Measurements from ENCODE around the gene MACROD1.
"Not testable (repeated sequence)": the region's sequence is repeated elsewhere in the genome, so short reads cannot be mapped to it uniquely, and the experiment has no call there.

The MACROD1 gene

GRCh38 chr11:64060263-64060860 lies 105.6 kb downstream of the MACROD1 start:
- H3K4me3 ChIP-seq (ENCODE audit: low read depth, low read length) = no peak overlapping the region

DNA sequence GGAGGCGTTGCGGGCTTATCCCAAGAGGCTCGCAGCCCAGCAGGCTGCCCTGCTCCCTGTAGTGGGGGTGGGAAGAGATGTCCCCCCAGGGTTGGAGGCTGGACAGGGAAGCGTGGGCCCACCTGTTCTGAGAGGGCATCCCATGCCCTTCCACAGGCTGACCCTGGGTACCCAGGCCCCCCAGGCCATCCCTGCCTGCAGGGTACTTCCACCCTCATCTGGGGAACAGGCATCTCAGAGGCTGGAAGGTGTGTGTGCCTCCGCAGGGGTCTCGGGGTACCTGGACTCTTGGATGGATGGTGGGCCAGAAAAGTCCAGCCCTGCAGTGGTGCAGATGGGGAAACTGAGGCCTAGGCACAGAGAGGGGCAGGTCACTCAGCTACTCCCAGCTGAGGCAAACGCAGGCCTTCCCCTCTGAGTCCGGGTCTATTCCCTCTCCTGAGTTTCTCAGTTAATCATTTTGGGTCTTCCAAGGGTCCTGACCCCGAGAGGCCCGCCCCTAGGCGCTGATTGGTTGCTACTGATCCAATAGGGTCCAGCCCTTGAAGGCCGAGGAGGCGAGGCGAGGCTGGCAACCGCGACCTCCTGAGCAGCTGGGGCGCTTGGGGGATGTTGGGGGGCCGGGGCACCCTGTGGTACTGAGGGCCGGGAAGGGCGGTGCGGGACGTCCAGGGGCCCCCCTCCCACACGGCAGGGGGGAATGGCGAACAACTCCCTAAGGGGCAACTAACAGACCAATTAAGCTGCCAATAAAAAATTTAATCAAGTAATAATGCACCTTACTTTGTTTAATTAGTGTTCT lies 106.4 kb downstream of the MACROD1 start:
- H3K4me3 ChIP-seq (ENCODE audit: low read depth, low read length) = no peak overlapping the region

DNA sequence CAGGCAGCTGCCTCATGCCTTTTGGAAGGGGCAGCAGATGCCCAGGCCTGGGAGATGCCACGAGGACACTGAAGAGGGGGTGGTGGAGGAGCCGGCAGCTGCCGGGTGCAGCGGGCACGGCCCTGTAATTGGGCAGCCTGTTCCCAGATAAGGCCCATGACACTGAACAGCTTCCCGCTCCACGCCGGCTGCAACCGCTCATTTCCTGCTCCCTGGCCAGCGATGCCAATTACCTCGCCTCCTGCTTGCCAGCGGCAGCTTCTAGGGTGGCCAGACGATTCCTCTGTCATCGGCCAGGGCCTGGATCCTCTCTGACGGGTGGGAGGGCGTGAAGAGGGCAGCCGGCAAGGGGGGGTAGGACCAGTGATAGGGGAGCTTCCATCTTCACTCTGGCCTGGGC lies 107.4 kb downstream of the MACROD1 start:
- no peak overlapping the region for H3K4me3 ChIP-seq (ENCODE audit: low read depth, low read length)

- H3K4me3 ChIP-seq (ENCODE audit: low read depth, low read length) = no peak overlapping the region
Observed at GRCh38 chr11:64057890-64058289, 108.0 kb downstream of the MACROD1 start.

- no peak overlapping the region for H3K4me3 ChIP-seq (ENCODE audit: low read depth, low read length)
Observed at GRCh38 chr11:64056861-64057260, 109.1 kb downstream of the MACROD1 start.

DNA sequence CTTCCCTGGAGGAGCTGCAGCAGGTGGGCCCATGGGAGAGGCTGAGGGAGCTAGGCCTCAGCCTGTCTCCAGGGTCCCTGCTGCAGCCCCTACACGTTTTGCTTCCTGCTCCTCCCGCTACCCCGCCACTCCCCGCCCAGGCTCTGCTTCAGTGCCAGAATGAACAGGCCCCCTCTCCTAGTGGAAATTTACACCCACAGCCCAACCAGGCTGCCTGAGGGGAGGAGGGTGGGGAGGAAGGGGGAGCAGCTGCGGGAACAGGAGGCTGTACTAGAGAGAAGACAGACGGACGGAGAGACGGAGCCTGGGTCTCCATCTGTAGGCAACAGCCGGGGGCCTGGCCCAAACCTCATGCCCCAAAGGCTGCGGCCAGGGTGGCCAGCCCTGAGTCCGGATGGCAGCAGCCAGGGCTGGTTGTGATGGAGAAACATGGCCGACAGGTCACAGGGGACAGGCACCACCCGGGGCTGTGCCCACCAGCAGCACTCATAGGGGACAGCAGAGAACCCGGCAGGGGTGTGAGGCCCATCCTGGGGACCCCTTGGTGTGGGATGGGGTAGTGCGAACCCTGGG lies 109.6 kb downstream of the MACROD1 start:
- H3K4me3 ChIP-seq (ENCODE audit: low read depth, low read length) = no peak overlapping the region

DNA sequence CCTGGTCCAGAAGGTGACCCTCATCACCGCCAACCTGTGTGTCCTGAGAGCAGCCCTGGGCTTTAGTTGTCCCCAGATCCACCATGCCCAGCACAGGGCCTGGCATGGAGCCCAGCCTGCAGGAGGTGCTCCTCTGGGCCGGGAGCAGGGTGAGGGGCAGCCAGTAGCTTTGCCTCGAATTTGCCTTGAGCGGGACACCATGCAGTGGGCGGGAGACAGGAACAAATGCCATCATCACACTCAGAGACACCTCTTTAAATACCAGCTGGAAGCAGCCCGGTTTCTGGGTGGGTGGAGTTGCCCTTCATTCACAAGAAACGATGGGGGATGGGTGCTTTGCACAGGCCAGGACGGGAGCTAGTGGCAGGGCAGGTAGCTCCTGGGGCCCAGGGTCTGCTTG lies 110.8 kb downstream of the MACROD1 start:
- H3K4me3 ChIP-seq (ENCODE audit: low read depth, low read length) = no peak overlapping the region

GRCh38 chr11:64053699-64054098 lies 112.2 kb downstream of the MACROD1 start:
- no peak overlapping the region for H3K4me3 ChIP-seq (ENCODE audit: low read depth, low read length)

GRCh38 chr11:64052938-64053622 lies 112.8 kb downstream of the MACROD1 start:
- no peak overlapping the region for H3K4me3 ChIP-seq (ENCODE audit: low read depth, low read length)

GRCh38 chr11:64052436-64052835 lies 113.5 kb downstream of the MACROD1 start:
- no peak overlapping the region for H3K4me3 ChIP-seq (ENCODE audit: low read depth, low read length)

- no peak overlapping the region for H3K4me3 ChIP-seq (ENCODE audit: low read depth, low read length)
Observed at GRCh38 chr11:64051297-64051696, 114.6 kb downstream of the MACROD1 start.

DNA sequence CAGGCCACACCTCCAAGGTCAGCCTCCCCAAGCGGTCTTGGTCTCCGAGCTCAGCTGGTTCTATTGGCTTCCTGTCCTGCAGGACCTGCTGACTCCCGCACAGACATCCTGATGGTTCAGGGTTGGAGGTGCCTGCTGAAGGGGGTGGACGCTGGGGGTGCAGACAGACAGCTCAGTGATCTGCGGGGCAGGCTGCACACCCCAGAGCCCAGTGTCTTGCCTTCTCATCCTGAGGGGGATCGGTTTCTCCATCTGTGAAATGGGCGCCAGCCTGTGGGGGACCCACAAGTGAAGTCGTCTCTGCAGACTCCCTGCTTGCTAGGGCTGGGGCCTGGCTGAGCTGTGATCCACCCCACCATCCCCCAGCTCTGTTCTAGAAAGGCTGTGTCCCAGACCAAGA lies 116.4 kb downstream of the MACROD1 start:
- H3K4me3 ChIP-seq (ENCODE audit: low read depth, low read length) = no peak overlapping the region

DNA sequence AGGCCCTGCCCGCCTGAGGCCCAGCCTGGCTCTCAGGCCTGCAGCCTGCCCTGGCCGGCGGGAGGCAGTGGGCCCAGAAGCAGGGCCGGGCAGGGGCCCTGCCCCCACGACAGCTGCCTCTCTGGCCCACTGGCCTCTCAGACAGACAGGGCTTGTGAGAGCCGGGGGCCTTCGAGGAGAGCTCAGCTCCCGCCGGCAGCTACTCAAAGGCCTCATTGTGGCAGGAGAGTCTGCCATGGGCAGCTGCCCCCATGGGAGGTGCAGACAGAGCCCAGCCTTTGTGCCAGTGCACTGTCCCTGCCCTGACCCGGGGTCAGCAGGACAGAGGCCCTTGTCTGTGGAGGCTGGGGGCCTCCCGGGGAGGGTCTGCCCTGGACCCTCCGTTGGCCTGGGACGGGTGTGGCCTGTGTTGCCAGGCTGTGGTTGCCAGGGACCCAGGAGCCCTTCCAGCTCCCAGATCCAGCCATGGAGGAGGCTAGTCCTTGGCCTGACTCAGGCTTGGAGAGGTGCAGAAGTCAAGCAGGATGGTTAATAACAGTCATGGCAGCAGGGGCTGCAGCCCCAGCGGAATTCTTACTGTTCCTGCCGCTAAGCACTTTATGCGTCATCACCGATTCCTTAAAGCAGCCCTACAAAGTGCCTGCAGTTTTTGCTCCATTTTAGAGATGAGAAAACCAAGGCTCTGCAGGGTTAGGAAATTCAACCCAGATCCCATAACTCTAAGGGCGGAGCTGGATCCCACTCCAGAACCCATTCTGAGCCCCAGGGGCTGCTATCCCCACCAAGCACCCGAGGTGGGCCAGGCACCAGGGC lies 117.7 kb downstream of the MACROD1 start:
- no peak overlapping the region for H3K4me3 ChIP-seq (ENCODE audit: low read depth, low read length)

- not testable (repeated sequence) for H3K4me3 ChIP-seq (ENCODE audit: low read depth, low read length)
Observed at GRCh38 chr11:64047373-64047772, 118.5 kb downstream of the MACROD1 start.

DNA sequence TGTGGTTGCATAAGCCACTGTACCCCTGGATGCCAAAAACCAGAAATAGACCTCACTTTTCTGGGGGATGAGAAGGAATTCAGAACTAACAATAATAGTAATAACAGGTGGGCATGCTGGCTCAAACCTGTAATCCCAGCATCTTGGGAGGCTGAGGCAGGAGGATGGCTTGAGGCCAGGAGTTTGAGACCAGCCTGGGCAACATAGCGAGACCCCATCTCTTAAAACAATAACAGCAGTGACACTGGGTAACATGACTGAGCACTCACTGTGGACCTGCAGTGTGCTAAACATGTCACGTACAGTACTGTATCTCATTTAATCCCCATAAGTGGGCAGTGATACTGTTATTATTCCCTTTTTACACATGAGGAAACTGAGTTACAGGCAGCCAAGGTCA lies 120.2 kb downstream of the MACROD1 start:
- no peak overlapping the region for H3K4me3 ChIP-seq (ENCODE audit: low read depth, low read length)

GRCh38 chr11:64044730-64045393 lies 121.1 kb downstream of the MACROD1 start:
- H3K4me3 ChIP-seq (ENCODE audit: low read depth, low read length) = no peak overlapping the region

DNA sequence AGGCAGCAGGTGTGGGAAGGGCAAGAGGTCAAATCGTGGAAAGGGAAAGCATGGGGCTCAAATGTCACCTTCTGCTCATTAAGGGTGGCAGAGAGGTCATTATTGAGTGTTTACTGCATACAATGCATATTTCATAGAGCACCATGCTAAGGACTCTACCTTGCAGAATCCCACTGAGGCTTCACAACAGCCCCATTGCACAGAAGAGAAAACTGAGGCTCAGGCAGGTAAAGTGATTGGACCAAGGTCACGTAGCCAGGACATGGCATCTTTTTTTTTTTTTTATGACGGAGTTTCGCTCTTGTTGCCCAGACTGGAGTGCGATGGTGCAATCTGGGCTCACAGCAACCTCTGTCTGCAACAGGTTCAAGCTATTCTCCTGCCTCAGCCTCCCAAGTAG lies 122.4 kb downstream of the MACROD1 start:
- H3K4me3 ChIP-seq (ENCODE audit: low read depth, low read length) = no peak overlapping the region

DNA sequence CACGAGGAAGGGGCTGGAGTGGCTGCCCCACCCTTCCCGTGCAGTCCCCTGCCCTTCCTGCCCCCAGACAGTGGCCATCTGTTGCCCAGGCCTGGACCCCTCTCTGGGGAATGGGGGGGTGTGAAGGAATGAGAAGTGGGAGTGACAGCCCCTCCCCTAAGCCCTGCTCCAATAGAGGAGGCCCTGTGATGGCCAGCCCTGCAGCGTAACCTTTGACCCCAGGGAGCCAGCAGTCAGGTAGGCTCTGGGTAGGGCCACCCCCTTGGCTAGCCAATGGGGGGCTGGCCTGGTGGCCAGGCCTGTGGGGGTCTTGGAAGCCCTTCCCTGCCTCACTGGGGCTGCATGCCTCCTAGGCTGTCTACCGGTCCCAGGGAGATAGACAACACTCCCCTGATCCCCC lies 123.6 kb downstream of the MACROD1 start:
- no peak overlapping the region for H3K4me3 ChIP-seq (ENCODE audit: low read depth, low read length)

DNA sequence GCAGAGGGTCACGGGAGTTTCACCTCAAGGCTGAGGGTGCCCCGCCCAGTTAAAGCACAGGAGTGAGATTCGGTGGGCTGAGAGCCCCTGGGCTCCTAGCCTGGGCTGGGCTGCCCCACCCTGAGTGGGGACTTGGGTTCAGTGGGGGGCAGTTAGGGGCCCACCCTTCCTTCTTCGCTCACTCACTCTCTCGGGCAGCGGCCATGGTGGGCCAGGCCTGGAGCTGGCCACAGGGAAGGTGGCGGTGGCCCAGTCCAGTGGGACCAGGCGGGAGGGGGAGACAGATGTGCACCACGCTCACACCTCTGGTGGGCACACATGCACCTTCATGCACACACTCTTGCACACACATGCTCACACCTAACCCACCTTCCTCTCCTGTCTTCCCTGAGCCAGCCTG lies 124.1 kb downstream of the MACROD1 start:
- H3K4me3 ChIP-seq (ENCODE audit: low read depth, low read length) = no peak overlapping the region

DNA sequence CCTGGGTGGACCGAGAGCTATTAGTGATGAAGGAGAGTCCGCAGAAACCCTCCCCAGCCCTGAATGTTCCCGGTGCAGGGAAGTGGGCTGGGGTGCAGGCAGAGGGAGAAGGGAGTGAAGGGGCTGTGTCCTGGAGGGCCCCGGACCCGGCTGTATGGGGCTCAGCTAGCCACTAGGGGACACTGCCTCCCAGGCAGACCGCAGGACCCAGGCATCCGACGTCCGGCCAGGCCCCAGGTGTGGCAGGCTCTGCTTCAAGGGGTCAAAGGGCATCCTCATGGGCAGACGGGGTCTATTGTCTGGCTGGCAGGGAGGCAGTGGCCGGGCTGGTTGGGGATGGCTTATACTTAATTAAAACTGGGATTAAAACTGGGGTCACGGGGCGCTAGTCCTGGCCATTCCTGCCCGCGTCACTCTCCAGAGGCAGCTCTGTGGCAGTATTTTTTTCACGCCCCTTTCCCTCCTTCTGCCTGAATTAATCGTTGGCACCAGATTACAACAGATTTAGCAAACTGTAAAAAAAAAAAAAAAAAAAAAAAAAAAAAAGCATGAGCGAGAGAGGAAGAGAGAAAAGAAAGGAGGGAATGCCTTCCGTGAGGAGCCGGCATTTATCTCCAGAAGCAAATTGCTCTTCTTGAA lies 125.1 kb downstream of the MACROD1 start:
- no peak overlapping the region for H3K4me3 ChIP-seq (ENCODE audit: low read depth, low read length)

Measured in iPS-11a (cell line).